GM10266 (cell line): ENCODE measurements around the gene PACSIN2.
"Not testable (repeated sequence)": the region's sequence is repeated elsewhere in the genome, so short reads cannot be mapped to it uniquely, and the experiment has no call there.

Experiments
- DNase-seq: peaks from one replicate; pipeline ENCODE4 v3.0.0; 2012; ENCODE audit errors: extremely low spot score
- CTCF ChIP-seq: IDR thresholded peaks from 2 replicates; pipeline ENCODE4 v1.5.1; 2012; ENCODE audit warnings: mild to moderate bottlenecking, low read depth; ENCODE audit not compliant: control insufficient read depth, insufficient read depth; ENCODE audit errors: missing control alignments

PACSIN2 gene

GRCh38 chr22:42962295-42963230 lies 52.4 kb downstream of the PACSIN2 start:
- no peak for DNase-seq
- TF ChIP-seq CTCF, result no peak

- TF ChIP-seq CTCF, result no peak
- DNase-seq, result no peak
Measured at GRCh38 chr22:42961810-42962209, 53.1 kb downstream of the PACSIN2 start.

- DNase-seq, result not testable (repeated sequence)
Measured at GRCh38 chr22:42961400-42961690, 53.6 kb downstream of the PACSIN2 start.

- TF ChIP-seq CTCF, result no peak
- DNase-seq, result no peak
Measured at GRCh38 chr22:42960531-42961399, 54.2 kb downstream of the PACSIN2 start.

- no peak for DNase-seq
- no peak for TF ChIP-seq CTCF
Measured at GRCh38 chr22:42959576-42960509, 55.1 kb downstream of the PACSIN2 start.

- DNase-seq, result no peak
- no peak for TF ChIP-seq CTCF
Measured at GRCh38 chr22:42958937-42959336, 56.0 kb downstream of the PACSIN2 start.

- DNase-seq, result no peak
- no peak for TF ChIP-seq CTCF
Measured at GRCh38 chr22:42957958-42958357, 57.0 kb downstream of the PACSIN2 start.
